ENCODE measurements around the gene MAGEA10.

The MAGEA10 gene

GRCh38 chrX:152108527-152108926 is 29.9 kb downstream of the MAGEA10 start:
- TF ChIP-seq SIN3A (IDR thresholded peaks at IDR 0.05; ENCODE audit: borderline replicate concordance, insufficient read depth, low read length) = no peak

GRCh38 chrX:152103866-152104265 is 34.5 kb downstream of the MAGEA10 start:
- TF ChIP-seq SIN3A (IDR thresholded peaks at IDR 0.05; ENCODE audit: borderline replicate concordance, insufficient read depth, low read length) (no peak), POLR2AphosphoS5 (IDR thresholded peaks at IDR 0.05; ENCODE audit: low read depth, low read length) (no peak), TAF1 (IDR thresholded peaks at IDR 0.05; ENCODE audit: borderline replicate concordance, insufficient read depth, low read length) (no peak), FOXP2 (optimal IDR thresholded peaks at IDR 0.05; ENCODE audit: borderline replicate concordance, extremely low read depth, extremely low read length, insufficient read depth) (no peak), REST (IDR thresholded peaks at IDR 0.05; ENCODE audit: insufficient read depth in 1 of 2, low read depth in 2 of 2, low read length in 2 of 2) (no peak)

GRCh38 chrX:152086141-152086540 is 52.2 kb downstream of the MAGEA10 start:
- TF ChIP-seq POLR2AphosphoS5 (IDR thresholded peaks at IDR 0.05; ENCODE audit: low read depth, low read length) (no peak), REST (IDR thresholded peaks at IDR 0.05; ENCODE audit: insufficient read depth in 1 of 2, low read depth in 2 of 2, low read length in 2 of 2) (no peak), FOXP2 (optimal IDR thresholded peaks at IDR 0.05; ENCODE audit: borderline replicate concordance, extremely low read depth, extremely low read length, insufficient read depth) (no peak), TAF1 (IDR thresholded peaks at IDR 0.05; ENCODE audit: borderline replicate concordance, insufficient read depth, low read length) (no peak), SIN3A (IDR thresholded peaks at IDR 0.05; ENCODE audit: borderline replicate concordance, insufficient read depth, low read length) (no peak)

All from PFSK-1 (cell line).